GM13977 (cell line): ENCODE data around the gene SLC4A11.

ENCODE experiments used
- DNase-seq: peaks from one replicate; pipeline ENCODE4 v3.0.0; 2012; ENCODE audit warnings: low spot score
- CTCF ChIP-seq: IDR thresholded peaks from 2 replicates; pipeline ENCODE4 v1.5.1; 2012; ENCODE audit warnings: mild to moderate bottlenecking, control low read depth; ENCODE audit not compliant: insufficient read depth; ENCODE audit errors: extremely low read depth, missing control alignments
- in situ Hi-C: fragments of 300-500 bp; cut with MboI; formaldehyde crosslinking; loops from one replicate; pipeline ENCODE4 v1.12.0; 2022; ENCODE audit warnings: low sequenced_read_pairs, low pct_unique_long_range_greater_than_20kb, mixed read lengths, inconsistent platforms; ENCODE audit not compliant: unreplicated experiment

SLC4A11 gene

GRCh38 chr20:3239026-3239866, at the start of gene SLC4A11:
TSS of gene SLC4A11 (minus strand) at chr20:3239190. CDS start at chr20:3239137, 53 bp downstream.
- peak; percentile 85 for DNase-seq
- in situ Hi-C loops: no loop called here
- TF ChIP-seq CTCF: no peak

GRCh38 chr20:3283222-3283820, 44.3 kb upstream of the SLC4A11 start:
- DNase-seq: no peak
- in situ Hi-C loops: no loop called here
- TF ChIP-seq CTCF: no peak

GRCh38 chr20:3282271-3283221, 43.6 kb upstream of the SLC4A11 start:
- in situ Hi-C loops: no loop called here
- TF ChIP-seq CTCF: no peak
- no peak for DNase-seq

GRCh38 chr20:3281437-3281836, 42.4 kb upstream of the SLC4A11 start:
- DNase-seq: no peak
- in situ Hi-C loops: no loop called here
- TF ChIP-seq CTCF: no peak

- no peak for TF ChIP-seq CTCF
Measured at GRCh38 chr20:3279761-3280160, 40.8 kb upstream of the SLC4A11 start.

More at GRCh38 chr20:3279761-3280160, 40.8 kb upstream of the SLC4A11 start:
- no peak for DNase-seq
- in situ Hi-C loops: no loop called here
